ENCODE measurements around the gene AGR2.
A peak's percentile ranks its signal among the peaks of the same experiment; 100 is the strongest.
"Not testable (repeated sequence)": the region's sequence is repeated elsewhere in the genome, so short reads cannot be mapped to it uniquely, and the experiment has no call there.

Gene AGR2

DNA sequence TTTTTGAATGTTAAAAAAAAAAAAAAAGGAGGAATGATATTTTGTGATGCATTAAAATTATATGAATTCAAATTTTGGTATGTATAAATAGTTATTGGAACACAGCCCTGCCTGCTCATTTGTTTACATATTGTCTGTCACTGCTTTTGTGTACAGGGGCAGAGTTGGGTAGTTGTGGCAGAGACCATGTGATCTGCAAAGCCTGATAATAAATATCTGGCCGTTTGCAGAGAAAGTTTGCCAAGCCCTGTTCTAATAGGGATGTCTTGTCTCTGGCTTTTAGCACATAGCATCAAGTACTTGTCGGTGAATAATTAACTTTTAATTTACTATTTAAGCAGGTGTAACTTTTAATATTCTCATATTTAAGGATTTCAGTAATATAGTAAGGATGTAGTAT, 31.5 kb downstream of the AGR2 start:
- DNase-seq = no peak

DNA sequence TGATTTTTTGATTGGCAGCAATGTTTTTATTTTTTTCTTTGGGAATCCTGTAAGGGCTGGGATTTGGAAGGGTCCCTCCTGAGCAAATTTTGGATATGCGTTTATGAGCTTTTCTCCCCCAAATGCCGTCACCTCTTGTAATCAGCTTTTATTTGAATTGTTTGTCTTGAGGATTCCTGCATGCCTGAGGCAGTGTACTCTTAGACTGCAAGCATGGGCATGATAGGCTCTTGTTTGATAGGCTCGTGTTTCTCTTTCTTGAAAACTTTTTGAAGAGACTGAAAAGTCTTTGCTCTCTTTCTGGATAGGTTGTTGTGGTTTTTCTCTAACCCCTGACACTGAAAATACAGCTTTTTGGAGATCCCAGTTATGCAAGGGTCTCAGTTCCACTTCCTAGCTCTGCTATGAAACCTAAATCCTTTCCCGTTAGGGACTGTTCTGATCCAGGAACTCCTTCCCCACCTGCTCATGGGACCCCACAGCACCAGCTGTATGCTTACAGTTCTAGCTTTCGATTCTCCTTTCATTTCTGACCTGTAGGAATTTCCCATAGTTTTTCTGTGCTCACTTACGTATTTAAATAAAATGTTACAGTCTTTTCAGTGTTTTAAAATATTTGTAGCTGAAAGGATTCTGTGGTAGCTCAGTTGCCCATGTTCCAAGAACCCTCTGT, 34.0 kb downstream of the AGR2 start:
- DNase-seq = no peak

DNA sequence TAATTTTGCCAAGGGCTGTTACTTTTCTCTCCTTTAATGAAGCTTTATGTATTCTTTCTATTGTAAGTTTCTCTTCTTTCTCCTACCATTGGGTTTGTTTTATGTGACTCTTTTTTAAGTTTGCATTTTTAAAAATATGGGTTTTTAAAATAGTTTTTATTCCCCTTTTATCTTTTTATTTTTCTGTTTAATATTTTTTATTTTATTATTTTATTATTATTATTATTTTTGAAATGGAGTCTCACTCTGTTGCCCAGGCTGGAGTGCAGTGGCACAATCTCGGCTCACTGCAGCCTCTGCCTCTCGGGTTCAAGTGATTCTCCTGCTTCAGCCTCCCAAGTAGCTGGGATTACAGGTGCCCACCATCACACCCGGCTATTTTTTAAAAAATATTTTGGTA, 34.8 kb downstream of the AGR2 start:
- not testable (repeated sequence) for DNase-seq

DNA sequence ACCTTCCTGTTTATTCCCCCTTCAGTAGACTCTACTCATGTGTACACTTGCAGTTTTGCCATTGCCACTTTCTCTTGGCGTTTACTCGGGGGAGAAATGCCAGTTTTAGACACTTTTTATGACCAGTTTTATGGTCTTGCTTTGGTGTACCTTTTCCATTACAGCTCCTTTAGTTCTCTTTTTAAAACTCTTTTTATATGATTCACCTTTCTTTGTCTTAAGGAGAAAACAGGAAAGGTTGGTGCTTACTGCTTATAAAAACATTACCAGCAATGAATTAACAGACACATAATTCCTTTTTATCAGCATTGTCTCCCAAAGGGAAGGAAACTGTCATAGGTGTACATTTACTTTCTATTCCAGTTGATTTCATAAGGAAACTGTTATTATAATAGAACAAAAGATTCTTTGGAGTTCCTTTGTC, 39.4 kb downstream of the AGR2 start:
- no peak for DNase-seq

DNA sequence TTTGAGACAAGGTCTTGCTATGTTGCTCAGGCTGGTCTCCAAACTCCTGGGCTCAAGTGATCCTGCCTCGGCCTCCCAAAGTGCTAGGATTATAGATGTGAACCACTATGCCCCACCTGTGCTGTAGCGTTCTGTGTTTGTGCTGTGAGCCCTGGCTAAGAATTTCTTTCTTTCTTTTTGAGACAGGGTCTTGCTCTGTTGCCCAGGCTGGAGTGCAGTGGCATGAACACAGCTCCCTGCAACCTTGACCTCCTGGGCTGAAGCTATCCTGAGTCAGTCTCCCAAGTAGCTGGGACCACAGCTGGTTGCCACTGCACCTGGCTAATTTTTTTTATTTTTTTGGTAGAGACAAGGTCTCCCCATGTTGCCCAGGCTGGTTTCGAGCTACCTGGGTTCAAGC, 39.9 kb downstream of the AGR2 start:
- DNase-seq = no peak

DNA sequence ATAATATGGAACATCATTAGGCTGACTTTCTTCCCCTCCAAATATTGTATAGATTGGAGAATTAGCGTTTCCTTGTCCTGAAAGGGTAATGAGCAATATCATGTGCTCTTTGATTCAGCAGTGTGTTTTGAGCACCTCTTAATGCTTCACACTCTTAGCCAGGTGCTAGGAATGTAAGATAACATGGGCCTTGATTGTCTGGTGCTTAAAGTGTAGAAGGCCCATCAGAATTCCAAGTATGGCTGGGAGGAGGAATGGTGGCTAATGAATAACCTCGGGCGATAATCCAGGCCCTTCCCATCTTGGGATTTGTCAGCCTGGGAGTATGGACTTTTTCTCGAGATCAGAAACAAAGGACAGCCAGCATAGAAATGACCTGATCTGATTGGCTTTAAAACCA, 42.6 kb downstream of the AGR2 start:
- no peak for DNase-seq

DNA sequence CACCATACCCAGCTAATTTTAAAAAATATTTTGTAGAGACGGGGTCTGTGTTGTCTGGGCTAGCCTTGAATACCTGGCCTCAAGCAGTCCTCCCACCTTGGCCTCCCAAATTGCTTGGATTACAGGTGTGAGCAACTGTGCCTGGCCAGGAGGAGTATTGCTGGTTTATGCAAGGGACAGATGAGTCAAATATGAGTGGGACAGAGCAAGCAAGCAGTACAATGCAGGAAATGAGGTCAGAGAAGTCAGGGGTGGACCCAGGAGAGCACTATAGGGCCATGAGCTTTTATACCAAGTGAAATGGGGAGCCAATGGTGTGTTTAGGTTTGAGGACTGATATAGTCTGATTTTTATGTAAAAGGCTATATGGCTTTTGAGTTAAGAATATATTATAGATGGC, 45.0 kb downstream of the AGR2 start:
- no peak for DNase-seq

DNA sequence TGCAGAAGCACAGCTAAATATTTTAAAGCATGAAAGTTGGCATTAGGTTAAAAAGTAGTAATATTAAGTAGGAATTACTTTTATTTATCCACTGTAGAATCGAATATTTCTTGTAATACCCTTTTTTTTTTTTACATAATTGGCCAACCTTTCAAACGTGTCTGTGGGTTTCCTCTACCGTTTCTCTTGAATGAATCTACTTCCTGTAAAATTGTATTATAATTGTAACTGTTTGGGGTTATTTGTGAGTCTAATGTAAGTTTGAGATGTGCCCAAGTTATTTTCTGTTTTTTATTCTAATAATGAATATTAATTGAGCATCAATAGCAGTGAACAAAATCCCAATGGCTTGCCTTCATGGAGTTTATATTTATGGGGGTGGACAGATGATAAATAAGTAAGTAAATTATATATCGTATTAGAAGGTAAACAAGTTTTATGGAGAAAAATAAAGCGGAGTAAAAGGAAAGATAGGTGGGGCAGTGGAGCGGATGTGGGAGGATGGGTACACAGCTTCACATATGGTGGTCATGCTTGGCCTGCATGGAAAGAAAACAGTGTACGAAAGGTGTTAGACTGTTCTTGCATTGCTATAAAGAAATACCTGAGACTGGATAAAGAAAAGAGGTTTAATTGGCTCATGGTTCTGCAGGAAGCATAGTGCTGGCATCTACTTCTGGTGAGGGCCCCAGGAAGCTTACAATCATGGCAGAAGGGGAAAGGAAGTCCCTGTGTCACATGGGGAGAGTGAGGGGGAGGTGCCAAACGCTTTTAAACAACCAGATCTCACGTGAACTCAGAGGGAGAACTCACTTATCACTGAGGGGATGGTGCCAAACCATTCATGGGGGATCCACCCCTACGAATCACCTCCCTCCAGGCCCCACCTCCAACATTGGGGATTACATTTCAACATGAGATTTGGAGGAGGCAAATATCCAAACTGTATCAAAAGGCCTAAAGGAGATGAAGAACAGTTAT, 45.9 kb downstream of the AGR2 start:
- DNase-seq = no peak

DNA sequence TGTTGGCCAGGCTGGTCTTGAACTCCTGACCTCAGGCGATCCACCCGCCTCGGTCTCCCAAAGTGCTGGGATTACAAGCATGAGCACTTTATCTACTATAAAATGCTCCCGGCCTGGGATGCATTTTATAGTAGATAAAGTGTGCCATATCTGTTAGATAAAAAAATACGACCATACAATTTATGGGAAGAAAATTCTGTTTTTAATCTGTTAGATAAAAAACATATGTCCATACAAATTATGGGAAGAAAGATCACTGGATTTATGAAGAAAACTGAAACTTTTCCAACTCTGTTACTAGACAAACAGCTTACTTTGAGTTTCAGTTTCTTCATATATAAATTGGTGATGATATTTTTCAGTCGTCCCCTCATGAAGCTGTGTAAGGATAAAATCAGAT, 46.8 kb downstream of the AGR2 start:
- DNase-seq = no peak

DNA sequence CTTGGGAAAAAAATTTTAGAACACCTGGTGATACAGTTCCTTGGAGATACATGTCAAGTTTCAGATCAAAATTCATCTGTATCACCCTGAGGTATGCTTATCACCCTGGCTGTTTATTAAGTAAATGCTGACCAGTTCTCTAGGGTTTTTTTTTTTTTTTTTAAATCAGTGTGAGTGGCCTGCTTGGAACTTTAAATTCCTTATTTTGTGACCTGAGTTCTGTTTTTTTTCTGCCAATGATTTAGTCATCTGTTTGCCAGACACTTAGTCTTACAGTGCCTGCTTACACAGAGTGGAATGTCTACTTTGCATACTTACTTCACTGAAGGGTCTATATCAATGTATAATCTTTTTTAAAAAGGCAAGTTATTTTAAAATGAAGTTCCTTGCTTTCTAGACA, 49.4 kb downstream of the AGR2 start:
- DNase-seq = no peak

DNA sequence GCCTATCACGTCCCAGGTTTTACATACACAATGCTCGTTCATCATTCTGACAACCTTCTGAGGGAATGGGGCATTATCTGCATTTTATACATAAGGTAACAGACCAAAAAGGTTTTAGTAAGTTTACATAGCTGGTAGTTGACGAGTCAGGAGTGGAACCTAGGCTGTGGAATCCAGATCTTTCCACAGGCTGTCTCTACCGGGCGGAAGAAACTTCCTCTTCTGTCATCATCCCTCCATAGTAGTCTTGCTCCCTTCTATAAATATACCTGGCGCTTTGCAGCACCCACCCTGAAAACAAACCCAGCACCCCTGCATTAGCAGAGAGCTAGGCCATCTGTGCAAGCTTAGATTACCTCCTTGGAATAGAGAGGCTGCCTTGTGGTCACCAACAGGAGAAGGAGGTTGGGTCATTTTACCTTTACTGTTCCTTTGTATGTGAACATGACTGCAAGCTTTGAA, 49.9 kb downstream of the AGR2 start:
- DNase-seq = no peak

DNA sequence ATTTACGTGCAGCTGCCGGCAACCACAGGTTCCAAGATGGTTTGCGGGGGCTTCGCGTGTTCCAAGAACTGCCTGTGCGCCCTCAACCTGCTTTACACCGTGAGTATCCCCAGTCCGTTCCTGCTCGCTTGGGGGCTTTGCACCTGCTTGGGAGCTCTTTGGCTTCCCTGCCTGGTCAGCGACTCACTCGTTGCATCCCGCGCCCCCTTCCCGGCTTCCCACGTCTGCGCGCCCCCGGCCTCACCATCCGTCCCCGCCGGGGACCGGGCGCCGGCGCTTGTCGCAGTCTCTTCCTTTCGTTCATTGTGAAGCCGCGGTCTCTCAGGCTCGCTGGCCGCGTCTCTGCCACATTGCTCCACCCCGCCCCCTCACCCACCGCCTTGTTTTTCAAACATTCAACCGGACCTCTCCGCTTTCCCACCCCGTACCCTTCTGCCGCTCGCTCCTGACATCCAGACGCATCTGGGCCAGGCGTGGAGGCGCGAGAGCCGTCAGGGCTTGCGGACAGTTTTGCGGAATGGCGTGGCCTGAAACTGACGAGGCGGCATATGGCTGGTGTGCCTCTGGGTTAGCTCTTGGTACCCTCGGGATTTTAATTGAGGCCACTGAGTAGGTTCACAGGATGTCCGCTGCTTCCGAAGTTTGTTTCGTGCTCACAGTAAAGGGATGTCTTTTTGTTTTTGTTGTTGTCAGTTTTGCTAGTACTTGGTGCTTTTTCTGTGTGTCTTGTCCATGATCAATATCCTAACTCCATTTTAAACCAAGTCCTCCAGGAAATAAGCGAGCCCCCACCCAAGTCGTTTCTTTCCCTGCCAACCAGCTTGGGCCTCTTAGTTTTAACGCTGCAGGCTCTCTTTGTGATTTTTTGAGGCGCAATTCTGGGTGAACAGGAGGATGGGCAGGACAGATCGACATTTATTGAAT, 50.6 kb downstream of the AGR2 start:
- no peak for DNase-seq

DNA sequence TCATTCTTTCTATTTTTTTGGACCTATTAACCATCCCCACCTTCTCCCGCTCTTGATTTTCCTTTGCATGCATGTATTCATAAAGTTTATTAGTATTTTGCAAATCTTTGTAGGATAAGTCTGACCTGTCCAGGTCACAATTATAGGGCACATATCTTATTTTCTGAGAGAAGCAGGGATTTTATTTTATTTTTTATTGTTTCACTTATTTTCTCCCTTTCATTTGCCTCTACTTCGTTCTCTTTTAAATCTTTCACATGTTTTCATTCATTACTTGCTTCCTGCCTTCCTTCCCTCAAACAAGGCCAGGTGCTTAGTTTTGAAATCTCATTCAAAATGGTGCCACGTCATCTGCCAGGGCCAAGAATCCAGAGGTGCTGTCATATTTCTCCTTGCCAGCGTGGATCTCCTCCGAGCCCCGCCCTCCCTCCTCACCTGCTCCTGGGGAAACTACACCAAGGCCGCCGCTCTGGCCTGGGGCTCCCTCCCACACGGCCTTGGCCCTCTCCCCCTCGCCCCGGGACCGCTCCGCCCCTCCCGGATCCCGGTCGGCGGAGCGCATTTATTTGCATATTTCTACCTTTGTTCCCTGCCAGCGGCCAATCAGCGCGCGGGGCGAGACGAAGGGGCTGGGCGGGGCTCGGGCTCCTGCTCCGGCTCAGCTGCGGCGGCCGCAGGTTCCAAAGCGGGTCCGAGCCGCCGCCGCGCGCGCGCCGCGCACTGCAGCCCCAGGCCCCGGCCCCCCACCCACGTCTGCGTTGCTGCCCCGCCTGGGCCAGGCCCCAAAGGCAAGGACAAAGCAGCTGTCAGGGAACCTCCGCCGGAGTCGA, 51.5 kb downstream of the AGR2 start, which contains the start of gene TSPAN13:
TSPAN13 (plus strand) TSS at position 654 of the 830 bp plus-strand sequence. CDS start 213 bp downstream, outside the sequence.
- peak; percentile 70 for DNase-seq

DNA sequence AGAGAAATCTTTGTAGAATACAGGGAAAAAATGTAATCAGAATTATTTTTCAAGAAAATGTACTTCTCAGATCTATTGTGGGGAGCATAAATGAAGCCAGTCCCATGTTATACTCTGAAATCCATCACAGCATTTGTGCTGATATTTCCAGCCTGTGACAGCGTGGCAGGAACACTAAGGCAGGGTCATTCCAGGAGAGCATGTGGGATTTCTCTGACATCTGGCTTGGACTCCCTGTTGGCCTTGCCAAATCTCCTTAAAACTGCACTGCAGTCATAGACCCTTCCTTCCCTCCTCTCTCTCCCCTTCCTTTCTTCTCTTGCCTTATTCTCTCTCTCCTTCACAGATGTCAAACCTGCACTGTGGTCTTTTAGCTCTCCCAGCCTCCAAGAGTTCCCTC, 57.7 kb downstream of the AGR2 start:
- no peak for DNase-seq

DNA sequence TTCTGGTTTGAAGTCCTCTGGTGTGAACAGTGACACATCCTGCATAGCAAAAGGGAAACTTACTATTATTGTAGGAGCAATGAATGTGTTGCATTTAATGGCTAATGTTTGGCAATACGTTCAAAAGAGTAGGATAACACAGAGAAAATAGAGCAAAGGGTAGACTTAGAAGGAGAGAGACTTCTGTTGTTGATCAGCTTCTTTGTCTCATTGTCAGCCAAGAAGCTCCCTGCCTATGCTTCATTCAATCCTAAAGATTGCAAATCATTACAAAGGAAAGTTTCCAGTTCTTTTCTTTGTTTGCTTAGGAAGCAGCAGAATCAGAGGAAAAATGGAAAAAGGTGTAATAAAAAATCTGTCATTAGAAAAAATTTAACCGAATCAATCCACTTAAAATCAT, 59.2 kb downstream of the AGR2 start:
- no peak for DNase-seq

DNA sequence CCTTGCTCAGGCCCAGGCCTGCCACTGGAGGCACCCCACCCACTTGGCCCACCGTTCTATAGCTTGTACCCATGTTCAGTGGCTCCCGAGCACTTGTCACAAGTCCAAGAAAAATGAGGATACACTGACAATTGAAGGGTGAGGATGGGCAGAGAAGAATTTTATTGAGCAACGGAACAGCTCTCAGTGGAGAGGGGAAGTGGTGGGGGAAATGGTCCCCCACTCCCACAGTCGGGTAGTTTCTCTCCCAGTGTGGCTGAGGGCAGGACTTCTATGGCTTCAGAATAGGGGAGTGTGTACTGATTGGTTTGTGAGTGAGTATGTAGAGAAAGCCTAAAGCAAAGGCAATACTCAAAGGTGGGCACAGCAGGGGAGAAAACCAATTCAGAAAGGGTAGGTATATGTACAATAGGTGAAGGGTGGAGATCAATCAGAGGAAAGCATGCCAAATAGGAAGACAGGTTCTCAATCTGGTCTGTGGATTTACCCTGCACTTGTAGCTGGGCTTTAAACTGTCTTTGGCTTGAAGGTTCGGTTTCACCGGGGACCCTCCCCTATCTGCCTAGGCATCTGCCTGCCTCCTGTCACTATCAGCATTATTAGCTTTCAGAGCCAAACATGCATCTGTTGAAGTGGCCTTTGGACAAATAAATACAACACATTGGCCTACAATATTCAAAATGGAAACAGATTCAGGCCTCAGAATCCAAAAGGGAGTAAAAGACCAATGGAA, 60.1 kb downstream of the AGR2 start:
- no peak for DNase-seq

DNA sequence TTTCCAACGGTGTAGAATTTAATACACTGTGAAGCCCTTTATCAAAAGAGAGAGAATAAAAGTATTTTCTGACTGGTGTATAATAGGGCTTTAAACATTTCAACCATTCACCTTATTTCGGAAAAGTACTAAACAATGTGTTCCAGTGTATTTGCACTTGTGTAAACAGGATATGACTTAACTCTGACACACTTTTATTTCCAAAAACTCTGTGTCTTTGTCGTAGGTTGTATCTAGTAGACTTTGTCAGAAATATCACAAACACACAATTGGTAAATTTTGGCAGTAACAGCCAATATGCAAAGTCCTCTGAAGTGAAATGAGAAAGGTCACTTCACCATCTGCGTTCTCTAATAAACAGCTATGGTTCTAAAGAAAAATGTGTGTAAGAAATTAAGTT, 61.6 kb downstream of the AGR2 start:
- DNase-seq = no peak

DNA sequence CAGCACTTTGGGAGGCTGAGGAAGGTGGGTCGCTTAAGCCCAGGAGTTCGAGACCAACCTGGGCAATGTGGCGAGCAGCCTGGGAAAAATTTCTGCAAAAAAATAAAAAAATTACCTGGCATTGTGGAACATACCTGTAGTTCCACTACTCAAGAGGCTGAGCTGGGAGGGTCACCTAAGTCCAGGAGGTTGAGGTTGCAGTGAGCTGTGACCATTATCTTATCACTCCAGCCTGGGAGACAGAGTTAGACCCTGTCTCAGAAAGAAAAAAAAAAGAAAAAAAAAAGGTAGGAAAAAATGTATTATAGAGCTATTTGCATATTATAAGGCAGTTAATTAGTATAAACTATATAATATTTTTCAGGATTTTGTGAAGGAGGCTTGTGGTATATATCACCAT, 62.3 kb downstream of the AGR2 start:
- no peak for DNase-seq
